ENCODE measurements around the gene VPS37B.

- TF ChIP-seq POLR2AphosphoS5 (IDR thresholded peaks at IDR 0.05) (no peak), EP300 (IDR thresholded peaks at IDR 0.05) (no peak)
These were observed 23.0 kb downstream of the VPS37B start for GRCh38 chr12:122872815-122873361.

All from gastroesophageal sphincter (tissue), 2 donors.